SK-N-MC (cell line): ENCODE data around the gene CRB3.

Experiments used
- DNase-seq: peaks from one replicate; pipeline ENCODE4 v3.0.0-alpha.2; 2011; ENCODE audit warnings: low read depth, low spot score
- H3K27ac ChIP-seq: fragments of 200-600 bp; sonication (generic); 2 replicates; pipeline ENCODE4 v1.5.1; 2016; ENCODE audit warnings: mixed run types
- H3K36me3 ChIP-seq: fragments of 200-600 bp; sonication (generic); 2 replicates; pipeline ENCODE4 v1.6.1; 2017; ENCODE audit warnings: antibody characterized with exemption, low read length, mixed read lengths; ENCODE audit not compliant: insufficient read depth
- H3K4me3 ChIP-seq: fragments of 200-600 bp; sonication (generic); 2 replicates; pipeline ENCODE4 v1.5.1; 2016
- H3K9ac ChIP-seq: fragments of 200-600 bp; sonication (generic); 2 replicates; pipeline ENCODE4 v1.8.0; 2017; ENCODE audit warnings: mixed run types, mixed read lengths; ENCODE audit not compliant: insufficient read length
- H3K9me3 ChIP-seq: fragments of 200-600 bp; sonication (generic); 2 replicates; pipeline ENCODE4 v1.6.1; 2017; ENCODE audit warnings: low read depth, mild to moderate bottlenecking, antibody characterized with exemption, low read length, moderate library complexity, mixed read lengths
- EZH2 ChIP-seq: fragments of 200-600 bp; sonication (generic); IDR thresholded peaks from one replicate; pipeline ENCODE4 v1.6.1; 2017; ENCODE audit warnings: antibody characterized with exemption
- FOXP2 ChIP-seq: optimal IDR thresholded peaks from 2 replicates; pipeline ENCODE3; 2011; ENCODE audit warnings: mild to moderate bottlenecking, moderate library complexity; ENCODE audit not compliant: insufficient read depth; ENCODE audit errors: extremely low read length, control extremely low read depth
- POLR2AphosphoS5 ChIP-seq: IDR thresholded peaks from 2 replicates; pipeline ENCODE4 v1.6.1; 2012; ENCODE audit warnings: mild to moderate bottlenecking, low read depth, low read length, borderline replicate concordance

CRB3 gene

GRCh38 chr19:6448045-6448444 is 16.0 kb upstream of the CRB3 start:
- TF ChIP-seq FOXP2 (no peak), POLR2AphosphoS5 (no peak), EZH2 (no peak)
- H3K4me3 ChIP-seq: no peak overlapping the region
- no peaks in the 10 kb centered on the region for H3K36me3 ChIP-seq
- H3K27ac ChIP-seq: no peak overlapping the region
- DNase-seq: no peak
- H3K9me3 ChIP-seq: no peaks in the 10 kb centered on the region
- H3K9ac ChIP-seq: no peak overlapping the region

- peaks cover 20% of the 10 kb centered on the region; the same call in 1 of the 2 replicates for H3K36me3 ChIP-seq
- H3K9me3 ChIP-seq: no peaks in the 10 kb centered on the region
Observed at GRCh38 chr19:6450166-6450565, 13.9 kb upstream of the CRB3 start.

GRCh38 chr19:6451583-6452222 is 12.4 kb upstream of the CRB3 start:
- Histone ChIP-seq H3K4me3 (no peak overlapping the region), H3K36me3 (peaks cover 25% of the 10 kb centered on the region; the same call in 1 of the 2 replicates), H3K9ac (no peak overlapping the region), H3K27ac (no peak overlapping the region), H3K9me3 (no peaks in the 10 kb centered on the region)
- no peak for DNase-seq
- TF ChIP-seq EZH2 (no peak), FOXP2 (no peak), POLR2AphosphoS5 (no peak)

More at GRCh38 chr19:6450166-6450565, 13.9 kb upstream of the CRB3 start:
- TF ChIP-seq FOXP2: no peak
- no peak for TF ChIP-seq EZH2
- no peak overlapping the region for H3K4me3 ChIP-seq
- H3K27ac ChIP-seq: no peak overlapping the region
- DNase-seq: no peak
- H3K9ac ChIP-seq: no peak overlapping the region

GRCh38 chr19:6452223-6452614 is 11.9 kb upstream of the CRB3 start:
- H3K36me3 ChIP-seq: peaks cover 25% of the 10 kb centered on the region; the same call in 1 of the 2 replicates
- DNase-seq: no peak

GRCh38 chr19:6452899-6453298 is 11.2 kb upstream of the CRB3 start:
- no peak for DNase-seq
- Histone ChIP-seq H3K27ac (no peak overlapping the region), H3K36me3 (peaks cover 25% of the 10 kb centered on the region; the same call in 1 of the 2 replicates), H3K9me3 (no peaks in the 10 kb centered on the region), H3K9ac (no peak overlapping the region), H3K4me3 (no peak overlapping the region)
- no peak for TF ChIP-seq EZH2
- TF ChIP-seq FOXP2: no peak
- TF ChIP-seq POLR2AphosphoS5: no peak

More at GRCh38 chr19:6452223-6452614, 11.9 kb upstream of the CRB3 start:
- Histone ChIP-seq H3K4me3 (no peak overlapping the region), H3K27ac (no peak overlapping the region), H3K9ac (no peak overlapping the region), H3K9me3 (no peaks in the 10 kb centered on the region)
- TF ChIP-seq FOXP2 (no peak), EZH2 (no peak), POLR2AphosphoS5 (no peak)

GRCh38 chr19:6453951-6454565 is 10.0 kb upstream of the CRB3 start:
- Histone ChIP-seq H3K27ac (no peak overlapping the region), H3K4me3 (no peak overlapping the region), H3K9ac (no peak overlapping the region), H3K9me3 (no peaks in the 10 kb centered on the region), H3K36me3 (peaks cover 25% of the 10 kb centered on the region; the same call in 1 of the 2 replicates)
- DNase-seq: no peak
- TF ChIP-seq POLR2AphosphoS5 (no peak), EZH2 (no peak), FOXP2 (no peak)

GRCh38 chr19:6455924-6456323 is 8.1 kb upstream of the CRB3 start:
- H3K9me3 ChIP-seq: no peaks in the 10 kb centered on the region

GRCh38 chr19:6457958-6458694 is 5.9 kb upstream of the CRB3 start:
- H3K36me3 ChIP-seq: peaks cover 25% of the 10 kb centered on the region; the same call in 1 of the 2 replicates
- no peak overlapping the region for H3K9ac ChIP-seq
- DNase-seq: no peak
- H3K27ac ChIP-seq: no peak overlapping the region
- no peaks in the 10 kb centered on the region for H3K9me3 ChIP-seq
- peak overlapping the region; percentile 85 for H3K4me3 ChIP-seq
- TF ChIP-seq EZH2: no peak

More at GRCh38 chr19:6455924-6456323, 8.1 kb upstream of the CRB3 start:
- Histone ChIP-seq H3K9ac (no peak overlapping the region), H3K36me3 (peaks cover 25% of the 10 kb centered on the region; the same call in 1 of the 2 replicates), H3K4me3 (no peak overlapping the region), H3K27ac (no peak overlapping the region)
- no peak for TF ChIP-seq EZH2
- no peak for TF ChIP-seq POLR2AphosphoS5
- TF ChIP-seq FOXP2: no peak
- no peak for DNase-seq
